Gastroesophageal sphincter (tissue), 4 donors: Measurements from ENCODE around the gene UTP11. TPM values are rescaled to one million over a fixed set of nuclear protein-coding genes. Genes with fewer than 3 reads are reported as not detected.

ENCODE experiments used
- ATAC-seq: fragments of 150-250 bp; one replicate; pipeline ENCODE4 v1.9.1; 2016; ENCODE audit warnings: mild to moderate bottlenecking, moderate library complexity
- H3K27ac ChIP-seq, 4 donors: fragments of 200-600 bp; sonication (generic) in 3 of 4; 1 replicate in 3 of 4; 2 replicates in 1 of 4; pipeline ENCODE4 v1.5.1; 2016 to 2019
- H3K27me3 ChIP-seq: fragments of 200-600 bp; sonication (generic); one replicate; pipeline ENCODE4 v1.5.1; 2019
- H3K36me3 ChIP-seq, 2 donors: fragments of 200-600 bp; sonication (generic); one replicate each; pipeline ENCODE4 v1.5.1; 2019; ENCODE audit warnings: control low read depth in 1 of 2
- H3K4me1 ChIP-seq, 3 donors: fragments of 200-600 bp; sonication (generic); 1 replicate in 2 of 3; 2 replicates in 1 of 3; pipeline ENCODE4 v1.5.1; 2016 to 2019; ENCODE audit warnings: control low read depth in 2 of 3
- H3K4me3 ChIP-seq, 2 donors: fragments of 200-600 bp; sonication (generic); one replicate each; pipeline ENCODE4 v1.5.1; 2019; ENCODE audit warnings: mild to moderate bottlenecking in 1 of 2, moderate library complexity in 1 of 2
- H3K9me3 ChIP-seq, 3 donors: fragments of 200-600 bp; sonication (generic); one replicate each; pipeline ENCODE4 v1.5.1; 2017 to 2019; ENCODE audit warnings: control low read depth in 2 of 3
- EP300 ChIP-seq: sonication (generic); formaldehyde crosslinking; IDR thresholded peaks from one replicate; pipeline ENCODE4 v1.6.1; 2017; ENCODE audit warnings: antibody characterized with exemption, mild to moderate bottlenecking
- POLR2A ChIP-seq, 2 donors: fragments of 450-650 bp; IDR thresholded peaks; one replicate each; pipeline ENCODE4 v1.6.1; 2017; ENCODE audit warnings: antibody characterized with exemption in 2 of 2, mild to moderate bottlenecking in 2 of 2, moderate library complexity in 1 of 2
- POLR2AphosphoS5 ChIP-seq: sonication (generic); formaldehyde crosslinking; IDR thresholded peaks from one replicate; pipeline ENCODE4 v1.6.1; 2017; ENCODE audit warnings: antibody characterized with exemption
- WGBS, 2 donors: methylation state at CpG; one replicate each; pipeline ENCODE4 v1.1.5; 2018; ENCODE audit warnings: low coverage in 1 of 2; 5-methylcytosine and 5-hydroxymethylcytosine counted together
- total RNA-seq, 4 donors: library from RNA; depleted of rRNA; stranded (reverse); fragments of >200 nt; gene quantifications; one replicate each; pipeline ENCODE4 v1.1.0, GENCODE V29; 2016
- TF ChIP-seq, protein P1 (sequence below), 4 experiments: fragments of 200-600 bp in 2 of 4; fragments of 450-650 bp in 2 of 4; sonication (generic) in 1 of 4; IDR thresholded peaks; one replicate each; pipeline ENCODE4 v1.5.1; 2017 to 2019; ENCODE audit warnings: antibody characterized with exemption in 4 of 4, mild to moderate bottlenecking in 2 of 4, moderate library complexity in 2 of 4

UTP11 gene
- total RNA-seq, 4 donors from 2014 or later, result 50.7 to 79.2 (median 59.8) TPM

DNA sequence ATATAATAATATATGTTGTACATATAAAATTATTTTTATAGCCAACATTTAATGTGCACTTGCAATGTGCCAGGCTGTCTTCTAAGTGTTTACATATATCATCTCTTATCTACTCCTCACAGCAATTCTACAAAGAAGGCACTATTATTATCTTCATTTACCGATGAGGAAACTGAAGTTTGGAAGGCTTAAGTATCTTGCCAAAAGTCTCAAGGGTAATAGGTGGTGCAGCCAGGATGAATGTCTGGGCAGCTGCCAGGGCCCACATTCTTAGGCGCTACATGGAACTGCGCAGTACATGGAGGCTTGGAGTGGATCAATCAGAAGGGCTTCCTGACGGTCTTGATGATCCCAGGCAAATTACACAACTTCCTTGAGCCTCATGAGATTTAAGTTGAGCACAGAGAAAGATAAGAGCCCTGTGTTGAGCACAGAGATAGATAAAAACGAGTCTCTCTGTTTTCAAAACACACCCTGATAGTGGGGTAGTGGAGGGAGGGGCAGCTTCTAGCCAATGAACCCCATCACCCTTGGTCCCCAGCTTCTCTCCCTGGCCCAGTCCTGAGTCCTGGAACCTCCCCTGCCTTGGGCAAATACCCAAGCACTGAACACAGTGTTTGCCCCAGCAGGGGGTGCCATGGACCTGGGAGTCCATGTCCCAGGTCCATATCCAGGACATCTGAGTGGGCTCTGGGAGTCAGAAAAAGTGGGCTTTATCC lies 24.8 kb downstream of the UTP11 start:
- TF ChIP-seq POLR2A (IDR thresholded peaks at IDR 0.05) (no peak), EP300 (no peak), POLR2AphosphoS5 (no peak)
- TF ChIP-seq, protein P1, sequence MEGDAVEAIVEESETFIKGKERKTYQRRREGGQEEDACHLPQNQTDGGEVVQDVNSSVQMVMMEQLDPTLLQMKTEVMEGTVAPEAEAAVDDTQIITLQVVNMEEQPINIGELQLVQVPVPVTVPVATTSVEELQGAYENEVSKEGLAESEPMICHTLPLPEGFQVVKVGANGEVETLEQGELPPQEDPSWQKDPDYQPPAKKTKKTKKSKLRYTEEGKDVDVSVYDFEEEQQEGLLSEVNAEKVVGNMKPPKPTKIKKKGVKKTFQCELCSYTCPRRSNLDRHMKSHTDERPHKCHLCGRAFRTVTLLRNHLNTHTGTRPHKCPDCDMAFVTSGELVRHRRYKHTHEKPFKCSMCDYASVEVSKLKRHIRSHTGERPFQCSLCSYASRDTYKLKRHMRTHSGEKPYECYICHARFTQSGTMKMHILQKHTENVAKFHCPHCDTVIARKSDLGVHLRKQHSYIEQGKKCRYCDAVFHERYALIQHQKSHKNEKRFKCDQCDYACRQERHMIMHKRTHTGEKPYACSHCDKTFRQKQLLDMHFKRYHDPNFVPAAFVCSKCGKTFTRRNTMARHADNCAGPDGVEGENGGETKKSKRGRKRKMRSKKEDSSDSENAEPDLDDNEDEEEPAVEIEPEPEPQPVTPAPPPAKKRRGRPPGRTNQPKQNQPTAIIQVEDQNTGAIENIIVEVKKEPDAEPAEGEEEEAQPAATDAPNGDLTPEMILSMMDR (IDR thresholded peaks at IDR 0.05), result peak in 1 of 4 experiments; percentile 11
- ATAC-seq, result no peak
- Histone ChIP-seq H3K27me3 (peaks cover 55% of the 10 kb centered on the region), H3K9me3 (no peaks in the 10 kb centered on the region), H3K27ac (no peak overlapping the region), H3K4me3 (no peak overlapping the region), H3K4me1 (no peaks in the 10 kb centered on the region), H3K36me3 (no peaks in the 10 kb centered on the region)
- WGBS, 2 donors, result 39 to 79% methylated on average over 3 to 5 of the region's 5 CpGs

DNA sequence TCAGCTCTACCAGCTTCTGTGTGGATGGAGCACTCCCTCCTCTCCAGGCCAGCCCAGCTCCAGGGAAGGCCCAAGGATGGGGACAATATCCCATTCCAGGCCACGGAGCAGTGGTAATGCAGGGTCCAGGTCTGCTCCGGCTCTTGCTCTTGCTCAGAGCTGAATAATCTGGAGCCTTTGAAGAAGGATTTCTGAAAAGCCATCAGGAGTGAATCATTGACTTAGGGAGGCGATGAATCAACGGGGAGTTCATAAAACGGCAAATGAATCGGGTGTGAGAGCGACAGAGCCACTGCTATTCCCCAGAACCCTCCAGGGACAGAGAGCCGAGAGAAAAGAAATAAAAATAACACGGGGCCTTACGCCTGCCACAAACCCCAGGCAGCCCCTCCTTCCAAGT lies 26.3 kb downstream of the UTP11 start:
- Histone ChIP-seq H3K4me3 (no peak overlapping the region), H3K27me3 (peaks cover 65% of the 10 kb centered on the region), H3K27ac (no peak overlapping the region), H3K36me3 (no peaks in the 10 kb centered on the region), H3K4me1 (peaks cover 0 to under 1% (median 0%) of the 10 kb centered on the region in 3 donors), H3K9me3 (no peaks in the 10 kb centered on the region)
- ATAC-seq, result no peak
- WGBS, 2 donors, result 40 to 79% methylated on average over 2 to 9 of the region's 10 CpGs
- TF ChIP-seq EP300, result no peak
- TF ChIP-seq, protein P1 (IDR thresholded peaks at IDR 0.05), result no peak
- TF ChIP-seq POLR2A (IDR thresholded peaks at IDR 0.05), result no peak
- no peak for TF ChIP-seq POLR2AphosphoS5

DNA sequence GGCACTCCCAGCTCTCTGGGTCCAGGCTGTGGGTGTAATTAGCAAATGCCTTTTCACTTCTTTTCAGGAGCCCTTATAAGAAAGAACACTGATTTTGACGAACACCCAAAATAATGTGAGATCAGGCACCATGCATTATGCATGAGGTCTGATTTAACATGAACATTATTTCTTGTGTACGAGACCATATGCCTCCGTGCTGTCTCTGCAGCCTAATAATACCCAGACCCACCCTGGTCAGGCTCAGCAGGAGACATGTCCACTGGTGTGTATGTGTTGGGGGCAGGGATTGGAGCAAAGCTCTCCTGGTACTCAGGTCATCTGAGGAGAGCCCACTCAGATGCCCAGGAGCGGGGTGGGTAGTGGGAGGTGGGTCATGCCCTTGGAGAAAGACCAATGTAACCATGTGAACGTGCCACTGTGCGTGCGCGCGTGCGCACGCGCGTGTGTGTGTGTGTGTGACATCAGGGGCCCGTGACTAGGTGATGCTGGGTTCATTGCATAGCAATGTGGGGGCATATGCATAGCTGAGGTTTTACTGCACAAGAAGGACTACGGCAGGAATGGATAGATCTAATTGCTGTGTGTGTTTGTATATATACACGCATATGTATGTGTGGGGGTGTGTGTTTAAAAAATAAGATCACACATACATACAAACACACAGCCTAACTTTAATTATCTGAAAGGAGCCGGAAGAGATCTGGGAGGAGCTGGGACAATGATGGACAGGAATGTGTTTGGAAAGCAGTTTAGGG lies 27.0 kb downstream of the UTP11 start:
- WGBS, 2 donors, result 72 to 84% methylated on average over 3 to 6 of the region's 17 CpGs

DNA sequence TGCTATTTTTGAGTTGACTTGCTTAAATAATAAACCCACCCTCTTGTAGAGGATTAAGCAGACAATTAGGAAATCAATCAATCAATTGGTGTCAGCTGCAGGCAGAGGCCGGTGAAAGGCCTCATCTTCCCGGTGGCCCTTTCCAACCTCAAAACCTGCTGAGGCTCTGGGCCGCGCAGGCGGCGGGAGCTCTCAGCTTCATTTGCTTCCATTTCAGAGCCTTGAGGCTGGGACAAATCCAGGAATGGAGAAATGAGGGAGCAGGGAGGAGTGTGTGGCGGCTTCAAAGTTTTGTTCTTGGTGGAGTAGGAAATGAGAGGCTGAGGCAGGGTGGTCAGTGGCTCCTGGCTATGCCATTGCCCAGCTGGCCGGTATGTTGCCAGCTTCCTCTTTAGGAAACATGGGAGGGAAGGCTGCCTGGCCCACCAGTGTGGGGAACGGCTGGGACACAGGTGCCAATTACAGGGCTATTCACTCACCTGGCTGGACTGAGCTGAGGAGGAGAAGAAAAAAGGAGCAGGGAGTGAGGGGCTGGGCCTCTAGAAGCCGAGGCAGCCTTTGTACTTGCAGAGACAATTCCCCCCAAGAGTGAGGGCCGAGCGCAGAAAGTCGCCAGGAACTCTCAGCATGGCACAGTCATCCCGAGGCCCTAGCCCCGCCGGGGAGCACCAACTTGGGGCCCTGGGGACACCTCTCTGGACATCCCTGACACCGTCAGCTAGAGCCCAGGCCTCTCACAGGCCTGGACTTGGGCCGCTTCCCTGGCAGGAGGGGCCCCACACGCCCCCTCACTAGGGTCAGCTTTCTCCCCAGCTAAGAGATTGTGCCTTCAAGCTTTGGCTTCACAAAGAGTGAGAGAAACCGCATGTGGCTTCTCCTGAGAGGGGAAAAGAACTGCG lies 29.7 kb downstream of the UTP11 start:
- no peak for TF ChIP-seq EP300
- no peak for TF ChIP-seq POLR2A (IDR thresholded peaks at IDR 0.05)
- TF ChIP-seq POLR2AphosphoS5, result no peak
- TF ChIP-seq, protein P1 (IDR thresholded peaks at IDR 0.05), result no peak
- WGBS, 2 donors, result 84 to 90% methylated on average over 2 to 7 of the region's 21 CpGs
- Histone ChIP-seq H3K9me3 (no peaks in the 10 kb centered on the region), H3K4me1 (peaks cover 0 to 31% (median 13%) of the 10 kb centered on the region in 3 donors), H3K36me3 (no peaks in the 10 kb centered on the region), H3K27ac (no peak overlapping the region), H3K27me3 (peaks cover 89% of the 10 kb centered on the region), H3K4me3 (no peak overlapping the region)
- no peak for ATAC-seq

More for the DNA sequence above, 27.0 kb downstream of the UTP11 start:
- H3K4me3 ChIP-seq, result no peak overlapping the region
- no peak for ATAC-seq
- no peak overlapping the region for H3K27ac ChIP-seq
- no peak for TF ChIP-seq EP300
- no peak for TF ChIP-seq POLR2A (IDR thresholded peaks at IDR 0.05)
- TF ChIP-seq, protein P1 (IDR thresholded peaks at IDR 0.05), result no peak
- no peaks in the 10 kb centered on the region for H3K9me3 ChIP-seq
- H3K4me1 ChIP-seq, result peaks cover 0 to 7% (median 4%) of the 10 kb centered on the region in 3 donors
- no peaks in the 10 kb centered on the region for H3K36me3 ChIP-seq
- peaks cover 72% of the 10 kb centered on the region for H3K27me3 ChIP-seq
